ENCODE measurements around the gene PPFIBP1.
"Not testable (repeated sequence)": the region's sequence is repeated elsewhere in the genome, so short reads cannot be mapped to it uniquely, and the experiment has no call there.

PPFIBP1 gene

GRCh38 chr12:27542628-27543027, 18.6 kb downstream of the PPFIBP1 start:
- peak; percentile 15 for DNase-seq (ENCODE audit: low read depth)

- not testable (repeated sequence) for DNase-seq (ENCODE audit: low read depth)
Observed at GRCh38 chr12:27544858-27545257, 20.9 kb downstream of the PPFIBP1 start.

- no peak for DNase-seq (ENCODE audit: low read depth)
Observed at GRCh38 chr12:27545665-27546064, 21.7 kb downstream of the PPFIBP1 start.

GRCh38 chr12:27547592-27547991, 23.6 kb downstream of the PPFIBP1 start:
- no peak for DNase-seq (ENCODE audit: low read depth)

- no peak for DNase-seq (ENCODE audit: low read depth)
Observed at GRCh38 chr12:27548301-27549199, 24.5 kb downstream of the PPFIBP1 start.

GRCh38 chr12:27549236-27549800, 25.3 kb downstream of the PPFIBP1 start:
- DNase-seq (ENCODE audit: low read depth) = peak; percentile 80

GRCh38 chr12:27549801-27550652, 26.0 kb downstream of the PPFIBP1 start:
- peak; percentile 89 for DNase-seq (ENCODE audit: low read depth)

- no peak for DNase-seq (ENCODE audit: low read depth)
Observed at GRCh38 chr12:27550653-27550975, 26.6 kb downstream of the PPFIBP1 start.

- DNase-seq (ENCODE audit: low read depth) = no peak
Observed at GRCh38 chr12:27551172-27551840, 27.3 kb downstream of the PPFIBP1 start.

GRCh38 chr12:27552235-27552634, 28.2 kb downstream of the PPFIBP1 start:
- no peak for DNase-seq (ENCODE audit: low read depth)

- DNase-seq (ENCODE audit: low read depth) = no peak
Observed at GRCh38 chr12:27552886-27553560, 29.0 kb downstream of the PPFIBP1 start.

- DNase-seq (ENCODE audit: low read depth) = no peak
Observed at GRCh38 chr12:27553941-27554340, 29.9 kb downstream of the PPFIBP1 start.

- DNase-seq (ENCODE audit: low read depth) = no peak
Observed at GRCh38 chr12:27554421-27555186, 30.6 kb downstream of the PPFIBP1 start.

GRCh38 chr12:27555361-27555760, 31.4 kb downstream of the PPFIBP1 start:
- no peak for DNase-seq (ENCODE audit: low read depth)

- no peak for DNase-seq (ENCODE audit: low read depth)
Observed at GRCh38 chr12:27555925-27556778, 32.1 kb downstream of the PPFIBP1 start.

GRCh38 chr12:27560126-27560525, 36.1 kb downstream of the PPFIBP1 start:
- no peak for DNase-seq (ENCODE audit: low read depth)

GRCh38 chr12:27561535-27562350, 37.7 kb downstream of the PPFIBP1 start:
- no peak for DNase-seq (ENCODE audit: low read depth)

GRCh38 chr12:27564612-27565213, 40.7 kb downstream of the PPFIBP1 start:
- DNase-seq (ENCODE audit: low read depth) = no peak

- DNase-seq (ENCODE audit: low read depth) = no peak
Observed at GRCh38 chr12:27566159-27566558, 42.2 kb downstream of the PPFIBP1 start.

All from HS-5 (cell line).